Activated CD4-positive, alpha-beta T cell treated with anti-CD3 and anti-CD28 coated beads for 36 hours (primary cell): Measurements from ENCODE around the gene ZNF160. TPM values are rescaled to one million over a fixed set of nuclear protein-coding genes. Genes with fewer than 3 reads are reported as not detected.
"Not testable (repeated sequence)": the region's sequence is repeated elsewhere in the genome, so short reads cannot be mapped to it uniquely, and the experiment has no call there.

ENCODE experiments used
- ATAC-seq: fragments of 200-7000 bp; cut with Tn5 transposase; one replicate; pipeline ENCODE4 v1.10.0; 2021; ENCODE audit warnings: mild to moderate bottlenecking, moderate library complexity
- CTCF ChIA-PET: fragments of 350-600 bp; sonication (Branson Sonifier 250); formaldehyde crosslinking; loops from one replicate; lab custom pipeline; 2021; ENCODE audit warnings: antibody characterized with exemption; lab: Charles Lee
- POLR2A ChIA-PET: fragments of 350-600 bp; sonication (Branson Sonifier 250); formaldehyde crosslinking; loops from one replicate; lab custom pipeline; 2021; ENCODE audit warnings: antibody characterized with exemption, inconsistent platforms; lab: Charles Lee
- DNase-seq: peaks from one replicate; pipeline ENCODE4 v3.0.0-alpha.2; 2020
- H3K27ac Mint-ChIP-seq: one replicate; pipeline ENCODE4 v1.8.0; 2021; ENCODE audit warnings: mixed read lengths
- H3K27me3 Mint-ChIP-seq: one replicate; pipeline ENCODE4 v1.8.0; 2021; ENCODE audit warnings: mixed read lengths
- H3K36me3 Mint-ChIP-seq: one replicate; pipeline ENCODE4 v1.8.0; 2021; ENCODE audit warnings: low read depth, mixed read lengths
- H3K4me1 Mint-ChIP-seq: one replicate; pipeline ENCODE4 v1.8.0; 2021; ENCODE audit warnings: mixed read lengths
- H3K4me3 Mint-ChIP-seq: one replicate; pipeline ENCODE4 v1.8.0; 2021; ENCODE audit warnings: mild to moderate bottlenecking, moderate library complexity, mixed read lengths
- H3K9me3 Mint-ChIP-seq: one replicate; pipeline ENCODE4 v1.8.0; 2021; ENCODE audit warnings: low read depth, mixed read lengths
- intact Hi-C, 2 experiments: fragments of 100-400 bp; cut with DNase I in 1 of 2; cut with micrococcal nuclease in 1 of 2; formaldehyde crosslinking; loops; one replicate each; pipeline versions ENCODE4 v1.14.2 to v1.15.1; 2022 to 2024; cut with DNase I, micrococcal nuclease
- total RNA-seq, 2 experiments: library from RNA; stranded (reverse); gene quantifications; one replicate each; pipeline ENCODE4 v1.2.3, GENCODE V29; 2021

The ZNF160 gene
- total RNA-seq, result 10 to 100 TPM; 42.2 to 53.0 TPM

DNA sequence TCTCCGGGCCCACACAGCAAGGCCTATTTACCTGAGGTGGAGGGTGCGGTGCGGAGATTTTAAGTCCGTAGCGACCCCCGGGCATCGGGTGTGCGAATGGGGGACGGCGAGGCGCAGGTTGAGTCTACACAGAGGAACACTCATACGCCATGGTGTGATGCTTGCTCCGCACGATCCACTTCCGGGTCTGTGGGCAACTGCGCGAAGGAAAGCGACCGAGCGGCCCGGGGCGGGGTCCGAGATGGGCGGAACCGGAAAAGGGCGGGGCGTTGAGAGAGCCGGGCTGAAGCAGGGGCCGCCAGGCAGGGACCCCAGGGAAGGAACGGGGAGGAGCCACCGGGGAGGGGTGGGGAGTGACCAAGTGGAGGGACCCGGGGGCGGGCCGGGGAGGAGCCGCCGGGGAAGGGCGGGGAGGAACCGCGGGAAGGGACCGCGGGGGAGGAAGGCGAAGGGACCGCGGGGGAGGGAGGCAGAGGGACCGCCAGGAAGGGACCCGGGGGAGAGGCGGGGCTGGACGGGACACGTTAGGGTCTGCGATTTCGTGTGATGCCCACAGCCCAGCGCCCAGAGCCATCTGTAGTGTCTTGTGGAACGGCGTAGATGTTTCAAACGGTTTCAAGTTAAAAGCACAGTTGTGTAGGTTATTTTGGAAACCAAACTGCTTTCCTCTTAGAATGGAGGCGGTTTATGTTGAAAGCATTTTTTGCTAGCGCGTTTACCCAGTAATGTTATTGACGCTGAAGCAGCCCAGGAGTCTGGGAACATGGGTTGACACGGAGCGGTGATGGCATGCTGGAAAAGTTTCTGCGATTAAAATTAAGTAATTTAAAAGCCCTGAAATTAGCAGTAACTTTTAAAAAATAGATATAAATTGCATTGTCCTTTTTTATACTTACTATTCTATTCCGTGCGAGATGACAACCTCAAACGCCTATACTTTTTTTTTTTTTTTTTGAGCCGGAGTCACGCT, at the start of gene ZNF160:
ZNF160 (minus strand) TSS at position 189 of the 970 bp plus-strand sequence. CDS start 17,146 bp downstream, outside the sequence.
- POLR2A ChIA-PET, result no interaction called here
- intact Hi-C loops, result loop anchor here (1.0 to 10.0 kb wide), 23 partner anchors 55 to 1091 kb away; partner anchors contain the start of genes ZNF347 (in 2 of the 2), ZNF665 (in 2 of the 2), ZNF816 (in 2 of the 2) and PPP2R1A (in 1 of the 2)
- CTCF ChIA-PET, result interaction anchor here (1.0 kb wide), 1 partner anchor 83 kb away, joined by 3 read pairs; no protein-coding TSS in a partner anchor
- peaks cover 40% of the 10 kb centered on the region for H3K36me3 Mint-ChIP-seq
- peaks cover 18% of the 10 kb centered on the region for H3K4me1 Mint-ChIP-seq
- peak; percentile 100 for DNase-seq
- H3K27ac Mint-ChIP-seq, result peak within 1 kb of the TSS; percentile 91
- H3K9me3 Mint-ChIP-seq, result peaks cover 12% of the 10 kb centered on the region
- peak within 1 kb of the TSS; percentile 87 for H3K4me3 Mint-ChIP-seq
- H3K27me3 Mint-ChIP-seq, result no peaks in the 10 kb centered on the region
- ATAC-seq, result peak; percentile 96

DNA sequence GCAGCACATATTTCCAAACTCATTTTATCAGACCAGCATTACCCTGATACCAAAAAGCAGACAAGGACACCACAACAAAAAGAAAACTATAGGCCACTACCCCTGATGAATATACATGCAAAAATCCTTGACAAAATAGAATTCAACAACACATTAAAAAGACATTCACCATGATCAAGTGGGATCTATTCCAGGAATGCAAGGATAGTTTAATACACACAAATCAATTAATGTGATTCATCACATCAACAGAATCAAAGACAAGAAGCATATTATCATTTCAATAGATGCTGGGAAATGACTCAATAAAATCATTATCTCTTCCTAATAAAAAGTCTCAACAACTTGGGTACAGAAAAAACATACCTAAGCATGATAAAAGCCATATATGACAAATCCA, 44.4 kb upstream of the ZNF160 start:
- peaks cover 90% of the 10 kb centered on the region for H3K36me3 Mint-ChIP-seq
- POLR2A ChIA-PET, result no interaction called here
- no peak overlapping the region for H3K4me3 Mint-ChIP-seq
- intact Hi-C loops, result no loop called here
- H3K4me1 Mint-ChIP-seq, result no peaks in the 10 kb centered on the region
- no peaks in the 10 kb centered on the region for H3K27me3 Mint-ChIP-seq
- no peak overlapping the region for H3K27ac Mint-ChIP-seq
- CTCF ChIA-PET, result no interaction called here
- ATAC-seq (no peak), DNase-seq (no peak)
- H3K9me3 Mint-ChIP-seq, result peaks cover 44% of the 10 kb centered on the region

DNA sequence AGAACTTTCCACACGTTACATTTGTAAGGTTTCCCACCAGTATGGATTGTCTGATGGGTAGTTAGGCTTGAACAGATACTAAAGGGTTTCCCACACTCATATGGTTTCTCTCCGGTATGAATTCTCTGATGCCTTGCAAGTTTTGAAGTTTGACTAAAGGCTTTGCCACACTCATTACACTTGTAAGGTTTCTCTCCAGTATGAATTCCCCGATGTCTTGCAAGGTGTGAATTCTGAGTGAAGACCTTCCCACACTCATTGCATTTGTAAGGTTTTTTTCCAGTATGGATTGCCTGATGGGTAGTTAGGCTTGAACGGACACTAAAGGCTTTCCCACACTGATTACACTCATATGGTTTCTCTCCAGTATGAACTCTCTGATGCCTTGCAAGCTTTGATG, 37.1 kb upstream of the ZNF160 start:
- ChIA-PET CTCF (no interaction called here), POLR2A (no interaction called here)
- no peak overlapping the region for H3K4me3 Mint-ChIP-seq
- H3K27me3 Mint-ChIP-seq, result no peaks in the 10 kb centered on the region
- DNase-seq, result no peak
- peaks cover 53% of the 10 kb centered on the region for H3K9me3 Mint-ChIP-seq
- no peak overlapping the region for H3K27ac Mint-ChIP-seq
- no peaks in the 10 kb centered on the region for H3K4me1 Mint-ChIP-seq
- no peak for ATAC-seq
- intact Hi-C loops, result no loop called here
- peaks cover 65% of the 10 kb centered on the region for H3K36me3 Mint-ChIP-seq

DNA sequence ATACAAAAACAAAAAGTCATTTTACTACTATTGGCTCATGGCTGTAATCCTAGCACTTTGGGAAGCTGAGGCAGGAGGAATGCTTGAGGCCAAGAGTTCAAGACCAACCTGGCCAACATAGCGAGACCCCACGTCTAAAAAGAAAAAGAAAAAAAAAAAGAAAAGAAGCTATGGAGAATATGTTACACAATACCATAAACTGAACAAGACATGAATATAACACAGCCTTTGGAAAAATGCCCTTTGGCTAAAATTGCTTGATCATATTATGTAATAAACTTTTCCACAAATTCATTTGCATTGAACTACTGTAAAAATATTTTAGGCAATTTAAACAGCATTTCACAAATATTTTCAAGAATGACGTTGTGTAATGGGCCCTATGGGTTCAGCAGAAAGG, 33.2 kb upstream of the ZNF160 start:
- no peak overlapping the region for H3K4me3 Mint-ChIP-seq
- no peak for DNase-seq
- peaks cover 7% of the 10 kb centered on the region for H3K27me3 Mint-ChIP-seq
- H3K36me3 Mint-ChIP-seq, result peaks cover 44% of the 10 kb centered on the region
- peaks cover 12% of the 10 kb centered on the region for H3K4me1 Mint-ChIP-seq
- intact Hi-C loops, result no loop called here
- no peak overlapping the region for H3K27ac Mint-ChIP-seq
- ChIA-PET POLR2A (no interaction called here), CTCF (no interaction called here)
- H3K9me3 Mint-ChIP-seq, result peaks cover 51% of the 10 kb centered on the region
- ATAC-seq, result no peak

DNA sequence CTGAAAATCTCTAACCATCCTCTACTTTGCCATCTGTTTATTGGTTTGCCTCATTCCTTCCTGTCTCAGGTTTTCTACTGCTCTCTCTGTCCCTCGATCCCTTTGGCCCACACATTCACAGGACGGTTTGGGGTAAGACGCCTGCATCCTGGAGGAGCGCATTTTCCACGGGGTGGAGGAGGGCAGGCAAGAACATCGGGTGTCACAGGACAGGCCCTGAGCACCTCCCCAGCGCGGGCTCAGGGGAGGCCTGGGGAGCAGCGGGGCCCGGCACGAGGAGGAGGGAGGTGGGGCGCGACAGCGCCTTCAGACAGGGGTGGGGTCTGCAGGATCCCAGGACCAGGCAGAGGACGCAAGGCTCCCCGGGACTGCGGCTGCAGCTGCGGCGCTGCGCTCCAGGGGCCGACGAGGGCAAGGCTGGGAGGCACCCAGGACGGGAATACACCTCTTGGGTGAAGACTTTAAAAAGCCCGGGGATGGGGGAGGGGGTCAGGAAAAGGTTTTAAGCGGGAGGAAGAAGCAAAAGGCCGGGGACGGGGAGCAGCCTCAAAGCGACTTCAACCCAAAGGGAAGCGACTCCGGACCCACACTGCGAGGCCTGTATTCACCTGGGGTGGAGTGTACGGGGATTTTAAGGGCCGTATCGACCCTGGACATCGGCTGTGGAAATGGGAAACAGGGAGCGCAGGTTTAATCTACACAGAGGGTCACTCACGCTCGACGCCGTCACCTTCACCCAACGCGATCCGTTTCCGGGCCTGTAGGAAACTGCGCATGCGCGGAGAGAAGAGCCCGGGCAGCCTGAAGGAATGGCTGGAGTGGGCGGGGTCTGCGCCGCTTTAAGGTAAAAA, 29.1 kb upstream of the ZNF160 start, which contains the start of gene ZNF415:
ZNF415 (minus strand) TSS at position 770 of the 851 bp plus-strand sequence. CDS start 10,234 bp downstream, outside the sequence.
- peak; percentile 89 for DNase-seq
- POLR2A ChIA-PET, result no interaction called here
- Mint-ChIP-seq H3K27me3 (peaks cover 10% of the 10 kb centered on the region), H3K27ac (peak within 1 kb of the TSS; percentile 68), H3K4me3 (peak within 1 kb of the TSS; percentile 75), H3K4me1 (peaks cover 20% of the 10 kb centered on the region), H3K9me3 (peaks cover 35% of the 10 kb centered on the region), H3K36me3 (peaks cover 30% of the 10 kb centered on the region)
- intact Hi-C loops, result loop anchor here in 1 of 2 experiments (1.0 kb wide), 1 partner anchor 27 kb away; the partner anchor contains the start of gene ZNF347
- peak; percentile 94 for ATAC-seq
- CTCF ChIA-PET, result no interaction called here

DNA sequence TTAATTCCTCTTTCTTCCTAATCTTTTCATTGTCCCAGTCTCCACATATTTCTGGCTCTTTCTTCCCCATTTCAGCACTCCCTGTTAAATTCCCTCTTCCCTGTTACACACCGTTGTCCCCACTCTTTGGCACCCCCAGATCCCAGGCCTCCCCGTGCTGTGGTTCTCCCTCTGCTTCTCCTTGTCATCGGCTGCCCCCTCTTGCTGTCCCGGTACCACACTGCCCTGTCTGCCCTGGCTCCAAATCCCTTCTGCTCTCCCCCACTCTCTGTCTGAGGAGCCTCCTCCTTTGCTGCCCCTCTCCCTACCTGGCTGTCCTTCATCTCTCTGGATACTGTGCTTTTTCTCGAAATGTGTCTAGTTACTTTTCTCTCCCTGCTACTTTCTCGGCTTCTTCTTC, 28.5 kb upstream of the ZNF160 start:
- CTCF ChIA-PET, result no interaction called here
- Mint-ChIP-seq H3K27me3 (peaks cover 10% of the 10 kb centered on the region), H3K4me3 (peak overlapping the region; percentile 75), H3K4me1 (peaks cover 20% of the 10 kb centered on the region), H3K9me3 (peaks cover 30% of the 10 kb centered on the region), H3K27ac (peak overlapping the region; percentile 68), H3K36me3 (peaks cover 29% of the 10 kb centered on the region)
- POLR2A ChIA-PET, result no interaction called here
- DNase-seq (no peak), ATAC-seq (no peak)
- intact Hi-C loops, result loop anchor here in 1 of 2 experiments (1.0 kb wide), 1 partner anchor 28 kb away; the partner anchor contains the start of gene ZNF347

DNA sequence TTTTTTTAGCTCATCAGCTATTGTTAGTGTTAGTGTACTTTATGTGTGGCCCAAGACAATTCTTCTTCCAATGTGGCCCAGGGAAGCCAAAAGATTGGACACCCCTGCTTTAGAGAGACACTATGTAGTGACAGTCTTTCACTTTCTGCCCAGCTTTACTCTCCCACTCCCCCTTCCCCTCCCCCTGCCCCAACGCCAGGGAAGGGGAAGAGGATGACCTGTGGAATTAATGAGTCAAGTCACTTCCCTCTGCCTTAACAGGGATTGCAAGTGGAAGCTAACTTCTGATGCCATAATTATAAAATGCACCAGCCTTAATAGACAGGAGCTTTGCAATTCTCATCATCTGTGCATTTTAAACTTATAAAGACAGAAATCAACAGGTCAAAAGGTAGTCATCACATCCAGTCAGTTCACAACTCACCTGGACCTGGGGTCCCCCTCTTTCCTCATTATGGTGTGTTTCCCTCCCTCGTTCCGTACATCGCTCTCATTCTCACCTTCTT, 27.9 kb upstream of the ZNF160 start:
- Mint-ChIP-seq H3K4me1 (peaks cover 20% of the 10 kb centered on the region), H3K9me3 (peaks cover 28% of the 10 kb centered on the region), H3K27me3 (peaks cover 10% of the 10 kb centered on the region), H3K27ac (no peak overlapping the region), H3K36me3 (peaks cover 29% of the 10 kb centered on the region), H3K4me3 (peak overlapping the region; percentile 75)
- ATAC-seq, result no peak
- intact Hi-C loops, result no loop called here
- no peak for DNase-seq
- POLR2A ChIA-PET, result no interaction called here
- CTCF ChIA-PET, result no interaction called here

DNA sequence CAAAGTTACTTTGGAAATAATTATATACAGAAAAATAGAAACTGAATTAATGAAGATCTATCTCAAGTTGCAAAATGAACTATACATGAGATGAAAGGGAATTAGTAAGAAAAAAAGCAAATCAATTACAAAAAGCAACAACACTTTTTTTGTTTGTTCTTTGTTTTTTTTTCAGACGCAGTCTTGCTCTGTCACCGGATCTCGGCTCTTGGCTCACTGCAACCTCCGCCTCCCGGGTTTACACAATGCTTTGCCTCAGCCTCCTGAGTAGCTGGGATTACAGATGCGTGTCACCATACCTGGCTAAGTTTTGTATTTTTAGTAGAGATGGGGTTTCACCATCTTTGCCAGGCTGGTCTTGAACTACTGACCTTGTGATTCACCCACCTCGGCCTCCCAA, 27.3 kb upstream of the ZNF160 start:
- POLR2A ChIA-PET, result no interaction called here

DNA sequence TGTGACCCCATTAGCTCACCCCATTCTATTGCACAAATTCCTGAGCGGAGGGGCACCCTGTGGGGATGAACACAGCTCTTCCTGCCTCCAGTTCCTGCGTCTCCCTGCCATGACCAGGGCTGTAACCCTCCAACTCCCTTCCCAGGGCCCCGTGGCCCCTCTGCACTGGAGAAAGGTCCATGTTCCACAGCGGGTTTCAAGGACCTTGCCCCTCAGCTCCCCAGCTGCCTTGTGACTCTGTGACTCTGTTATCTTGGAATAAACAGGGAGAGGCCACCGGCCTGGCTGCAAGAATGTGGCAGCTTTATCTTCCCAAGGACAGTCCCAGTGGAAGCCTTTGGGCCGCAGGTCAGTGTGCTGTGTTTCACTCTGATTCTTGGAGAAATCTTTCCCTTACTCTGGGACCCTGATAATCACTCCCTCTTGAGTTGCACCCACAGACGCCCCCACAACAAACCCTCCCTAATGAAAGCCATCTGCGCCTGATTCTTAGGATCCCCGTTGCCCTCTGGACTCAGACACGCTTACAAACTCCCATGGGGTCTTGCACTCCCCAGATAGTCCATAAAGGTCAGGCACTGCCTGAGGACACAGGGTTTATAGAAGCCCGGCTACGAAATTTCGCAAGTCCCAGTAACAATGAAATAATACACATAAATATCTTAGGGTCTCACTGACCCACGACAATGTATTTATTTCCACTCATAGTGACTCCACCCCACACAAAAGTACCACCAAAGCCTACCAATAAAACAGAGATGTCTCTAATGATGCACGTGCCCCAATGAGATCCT, 23.7 kb upstream of the ZNF160 start:
- H3K27me3 Mint-ChIP-seq, ATAC-seq, DNase-seq, CTCF ChIA-PET, H3K4me3 Mint-ChIP-seq, H3K27ac Mint-ChIP-seq: not testable (repeated sequence)
- intact Hi-C loops, result loop anchor here in 1 of 2 experiments (1.0 kb wide), 1 partner anchor 28 kb away; no protein-coding TSS in a partner anchor
- POLR2A ChIA-PET, result interaction anchor here (0.6 kb wide), 1 partner anchor 313 kb away, joined by 5 read pairs; no protein-coding TSS in a partner anchor
- Mint-ChIP-seq H3K36me3 (peaks cover 35% of the 10 kb centered on the region), H3K9me3 (peaks cover 22% of the 10 kb centered on the region), H3K4me1 (peaks cover 13% of the 10 kb centered on the region)

More for the DNA sequence above, 27.3 kb upstream of the ZNF160 start:
- no peak for ATAC-seq
- H3K4me3 Mint-ChIP-seq, result no peak overlapping the region
- CTCF ChIA-PET, result no interaction called here
- no peak for DNase-seq
- no peak overlapping the region for H3K27ac Mint-ChIP-seq
- H3K4me1 Mint-ChIP-seq, result peaks cover 20% of the 10 kb centered on the region
- peaks cover 10% of the 10 kb centered on the region for H3K27me3 Mint-ChIP-seq
- peaks cover 29% of the 10 kb centered on the region for H3K36me3 Mint-ChIP-seq
- peaks cover 24% of the 10 kb centered on the region for H3K9me3 Mint-ChIP-seq
- intact Hi-C loops, result no loop called here

DNA sequence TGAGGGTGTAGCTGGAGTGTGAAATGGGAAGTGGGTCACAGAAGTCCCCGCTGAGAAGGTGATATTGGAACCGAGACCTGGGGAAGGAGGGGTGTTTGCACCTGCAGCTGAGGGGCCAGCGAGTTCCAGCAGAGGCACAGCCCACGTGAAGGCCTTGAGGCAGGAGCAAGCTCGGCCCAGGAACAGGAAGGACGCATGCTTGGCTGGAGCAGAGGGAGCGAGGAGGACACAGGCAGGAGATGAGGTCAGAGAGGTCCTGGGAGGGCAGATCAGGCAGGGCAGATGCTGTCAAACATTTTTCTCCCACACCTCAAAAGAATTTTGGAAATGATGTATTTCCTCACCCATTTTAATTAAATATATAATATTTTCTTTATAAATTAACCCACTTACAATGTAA, 20.2 kb upstream of the ZNF160 start:
- H3K4me1 Mint-ChIP-seq, result no peaks in the 10 kb centered on the region
- peaks cover 24% of the 10 kb centered on the region for H3K9me3 Mint-ChIP-seq
- peaks cover 43% of the 10 kb centered on the region for H3K36me3 Mint-ChIP-seq
- ChIA-PET POLR2A (no interaction called here), CTCF (no interaction called here)
- no peak overlapping the region for H3K4me3 Mint-ChIP-seq
- H3K27me3 Mint-ChIP-seq, result no peaks in the 10 kb centered on the region
- intact Hi-C loops, result no loop called here
- DNase-seq, result no peak
- H3K27ac Mint-ChIP-seq, result no peak overlapping the region
- no peak for ATAC-seq
